Prostate gland (tissue), 2 donors: ENCODE measurements around the gene MAML2. TPM values are rescaled to one million over a fixed set of nuclear protein-coding genes. Genes with fewer than 3 reads are reported as not detected.

Experiments used
- DNase-seq: peaks from one replicate; pipeline ENCODE4 v3.0.0-alpha.2; 2019; ENCODE audit warnings: low spot score
- H3K27ac ChIP-seq, 2 donors: fragments of 200-600 bp; sonication (generic); 2 replicates each; pipeline ENCODE4 v1.5.1; 2017 to 2019
- H3K27me3 ChIP-seq: fragments of 200-600 bp; sonication (generic); replicated peaks from 2 replicates; pipeline ENCODE4 v1.5.1; 2019; ENCODE audit not compliant: insufficient read depth
- H3K36me3 ChIP-seq, 2 donors: fragments of 200-600 bp; sonication (generic); 1 replicate in 1 of 2; 2 replicates in 1 of 2; pipeline versions ENCODE4 v1.5.1 to v1.8.1; 2017 to 2019
- H3K4me1 ChIP-seq: fragments of 200-600 bp; sonication (generic); replicated peaks from 2 replicates; pipeline ENCODE4 v1.5.1; 2019
- H3K4me3 ChIP-seq, 2 donors: fragments of 200-600 bp; sonication (generic); 2 replicates each; pipeline ENCODE4 v1.5.1; 2017 to 2019
- H3K9me3 ChIP-seq: fragments of 200-600 bp; sonication (generic); 2 replicates; pipeline ENCODE4 v1.5.1; 2017
- POLR2A ChIP-seq: fragments of 450-650 bp; IDR thresholded peaks from one replicate; pipeline ENCODE4 v1.6.1; 2016; ENCODE audit warnings: antibody characterized with exemption, mild to moderate bottlenecking
- POLR2AphosphoS5 ChIP-seq: sonication (generic); formaldehyde crosslinking; IDR thresholded peaks from one replicate; pipeline ENCODE4 v1.6.1; 2017; ENCODE audit warnings: antibody characterized with exemption
- WGBS: methylation state at CpG from one replicate; pipeline ENCODE4 v1.1.5; 2018; 5-methylcytosine and 5-hydroxymethylcytosine counted together
- intact Hi-C: fragments of 100-400 bp; cut with DNase I; formaldehyde crosslinking; loops from one replicate; pipeline ENCODE4 v1.14.2; 2022
- total RNA-seq, 2 donors: library from RNA; depleted of rRNA; stranded (reverse); fragments of >200 nt; gene quantifications; one replicate each; pipeline ENCODE4 v1.1.0, GENCODE V29; 2016
- TF ChIP-seq, protein P1 (sequence below), 4 experiments: fragments of 200-600 bp in 2 of 4; fragments of 450-650 bp in 2 of 4; sonication (generic) in 2 of 4; IDR thresholded peaks; 1 replicate in 3 of 4; 2 replicates in 1 of 4; pipeline ENCODE4 v1.5.1; 2016 to 2019; ENCODE audit warnings: antibody characterized with exemption in 4 of 4, mild to moderate bottlenecking in 2 of 4, moderate library complexity in 2 of 4

Gene MAML2
- total RNA-seq, 2 donors from 2014 or later, result 28.9 to 30.4 TPM

DNA sequence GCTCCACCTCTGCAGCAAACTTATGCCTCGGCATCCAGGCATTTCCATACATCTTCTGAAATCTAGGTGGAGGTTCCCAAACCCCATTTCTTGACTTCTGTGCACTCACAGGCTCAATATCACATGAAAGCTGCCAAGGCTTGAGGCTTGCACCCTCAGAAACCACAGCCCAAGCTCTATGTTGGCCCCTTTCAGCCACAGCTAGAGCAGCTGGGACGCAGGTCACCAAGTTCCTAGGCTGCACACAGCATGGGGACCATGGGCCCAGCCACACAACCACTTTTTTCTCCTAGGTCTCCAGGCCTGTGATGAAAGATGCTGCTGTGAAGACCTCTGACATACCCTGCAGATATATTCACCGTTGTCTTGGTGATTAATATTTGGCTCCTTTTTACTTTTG, 394.4 kb downstream of the MAML2 start:
- H3K27me3 ChIP-seq, result no peaks in the 10 kb centered on the region
- DNase-seq, result no peak
- no peaks in the 10 kb centered on the region for H3K9me3 ChIP-seq
- no peak for TF ChIP-seq POLR2AphosphoS5
- no peak for TF ChIP-seq POLR2A
- H3K36me3 ChIP-seq, result no peaks in the 10 kb centered on the region
- intact Hi-C loops, result no loop called here
- no peaks in the 10 kb centered on the region for H3K4me1 ChIP-seq
- H3K27ac ChIP-seq, result no peak overlapping the region
- 92% methylated on average over 3 of the region's 3 CpGs for WGBS
- no peak overlapping the region for H3K4me3 ChIP-seq

DNA sequence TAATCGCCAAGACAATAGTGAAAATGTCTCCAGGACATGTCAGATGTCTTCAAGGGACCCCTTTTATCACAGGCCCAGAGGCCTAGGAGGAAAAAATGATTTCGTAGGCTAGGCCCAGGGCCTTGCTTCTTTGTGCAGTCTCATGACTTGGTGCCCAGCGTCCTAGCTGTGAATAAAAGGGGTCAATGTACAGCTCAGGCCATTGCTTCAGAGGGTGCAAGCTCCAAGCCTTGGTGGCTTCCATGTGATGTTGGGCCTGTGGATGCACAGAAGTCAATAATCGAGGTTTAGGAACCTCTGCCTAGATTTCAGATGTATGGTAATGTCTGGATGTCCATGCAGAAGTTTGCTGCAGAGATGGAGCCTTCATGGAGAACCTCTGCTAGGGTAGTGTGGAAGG, 398.4 kb downstream of the MAML2 start:
- no peaks in the 10 kb centered on the region for H3K36me3 ChIP-seq
- no peak overlapping the region for H3K4me3 ChIP-seq
- WGBS, result 90% methylated on average over 4 of the region's 4 CpGs
- H3K27ac ChIP-seq, result no peak overlapping the region
- no peaks in the 10 kb centered on the region for H3K4me1 ChIP-seq
- no peak for TF ChIP-seq POLR2AphosphoS5
- TF ChIP-seq, protein P1, sequence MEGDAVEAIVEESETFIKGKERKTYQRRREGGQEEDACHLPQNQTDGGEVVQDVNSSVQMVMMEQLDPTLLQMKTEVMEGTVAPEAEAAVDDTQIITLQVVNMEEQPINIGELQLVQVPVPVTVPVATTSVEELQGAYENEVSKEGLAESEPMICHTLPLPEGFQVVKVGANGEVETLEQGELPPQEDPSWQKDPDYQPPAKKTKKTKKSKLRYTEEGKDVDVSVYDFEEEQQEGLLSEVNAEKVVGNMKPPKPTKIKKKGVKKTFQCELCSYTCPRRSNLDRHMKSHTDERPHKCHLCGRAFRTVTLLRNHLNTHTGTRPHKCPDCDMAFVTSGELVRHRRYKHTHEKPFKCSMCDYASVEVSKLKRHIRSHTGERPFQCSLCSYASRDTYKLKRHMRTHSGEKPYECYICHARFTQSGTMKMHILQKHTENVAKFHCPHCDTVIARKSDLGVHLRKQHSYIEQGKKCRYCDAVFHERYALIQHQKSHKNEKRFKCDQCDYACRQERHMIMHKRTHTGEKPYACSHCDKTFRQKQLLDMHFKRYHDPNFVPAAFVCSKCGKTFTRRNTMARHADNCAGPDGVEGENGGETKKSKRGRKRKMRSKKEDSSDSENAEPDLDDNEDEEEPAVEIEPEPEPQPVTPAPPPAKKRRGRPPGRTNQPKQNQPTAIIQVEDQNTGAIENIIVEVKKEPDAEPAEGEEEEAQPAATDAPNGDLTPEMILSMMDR (IDR thresholded peaks at IDR 0.05), result no peak
- no peak for TF ChIP-seq POLR2A
- intact Hi-C loops, result no loop called here
- no peaks in the 10 kb centered on the region for H3K9me3 ChIP-seq
- no peaks in the 10 kb centered on the region for H3K27me3 ChIP-seq
- no peak for DNase-seq

DNA sequence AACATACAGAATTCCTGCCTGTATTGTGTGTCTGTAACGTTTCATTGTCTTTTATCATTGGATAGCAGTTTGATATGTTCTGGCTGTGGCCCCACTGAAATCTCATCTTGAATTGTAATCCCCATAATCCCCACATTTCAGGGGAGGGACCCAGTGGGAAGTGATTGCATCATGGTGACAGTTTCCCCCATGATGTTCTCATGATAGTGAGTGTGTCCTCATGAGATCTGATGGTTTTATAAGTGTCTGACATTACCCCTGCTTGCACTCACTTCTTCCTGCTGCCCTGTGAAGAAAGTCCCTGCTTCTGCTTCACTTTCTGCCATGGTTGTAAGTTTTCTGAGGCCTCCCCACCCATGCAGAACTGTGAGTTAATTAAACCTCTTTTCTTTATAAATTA, 399.4 kb downstream of the MAML2 start:
- Histone ChIP-seq H3K36me3 (no peaks in the 10 kb centered on the region), H3K4me3 (no peak overlapping the region), H3K27me3 (no peaks in the 10 kb centered on the region), H3K9me3 (no peaks in the 10 kb centered on the region), H3K4me1 (no peaks in the 10 kb centered on the region), H3K27ac (no peak overlapping the region)
- intact Hi-C loops, result no loop called here
- DNase-seq, result no peak
- 58% methylated on average over 1 of the region's 1 CpG for WGBS
- TF ChIP-seq POLR2A, result no peak
- TF ChIP-seq POLR2AphosphoS5, result no peak
- TF ChIP-seq, protein P1 (IDR thresholded peaks at IDR 0.05), result no peak

DNA sequence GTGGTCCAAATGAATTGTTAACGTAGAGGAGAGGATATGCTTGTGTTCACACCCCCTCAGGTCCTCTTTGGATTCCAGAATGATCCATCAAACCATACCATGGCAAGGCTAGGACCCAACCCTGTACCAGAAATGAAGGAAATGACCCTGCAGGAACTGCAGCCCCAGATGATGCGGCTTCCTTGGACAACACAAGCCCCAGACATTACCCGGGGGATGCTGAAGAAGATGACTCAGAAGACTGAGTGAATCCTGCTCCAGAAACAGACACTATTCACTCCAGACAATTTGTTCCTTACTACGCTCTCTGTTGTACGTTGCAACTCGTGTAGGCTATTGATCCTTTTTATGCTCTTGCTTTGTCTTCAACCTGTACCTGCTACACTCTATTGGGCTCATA, 403.9 kb downstream of the MAML2 start:
- H3K4me1 ChIP-seq, result no peaks in the 10 kb centered on the region
- no peak for DNase-seq
- no peaks in the 10 kb centered on the region for H3K9me3 ChIP-seq
- H3K27ac ChIP-seq, result no peak overlapping the region
- WGBS, result 97% methylated on average over 6 of the region's 6 CpGs
- H3K36me3 ChIP-seq, result no peaks in the 10 kb centered on the region
- intact Hi-C loops, result no loop called here
- H3K27me3 ChIP-seq, result no peaks in the 10 kb centered on the region
- TF ChIP-seq POLR2A (no peak), POLR2AphosphoS5 (no peak)
- TF ChIP-seq, protein P1 (IDR thresholded peaks at IDR 0.05), result no peak
- H3K4me3 ChIP-seq, result no peak overlapping the region

DNA sequence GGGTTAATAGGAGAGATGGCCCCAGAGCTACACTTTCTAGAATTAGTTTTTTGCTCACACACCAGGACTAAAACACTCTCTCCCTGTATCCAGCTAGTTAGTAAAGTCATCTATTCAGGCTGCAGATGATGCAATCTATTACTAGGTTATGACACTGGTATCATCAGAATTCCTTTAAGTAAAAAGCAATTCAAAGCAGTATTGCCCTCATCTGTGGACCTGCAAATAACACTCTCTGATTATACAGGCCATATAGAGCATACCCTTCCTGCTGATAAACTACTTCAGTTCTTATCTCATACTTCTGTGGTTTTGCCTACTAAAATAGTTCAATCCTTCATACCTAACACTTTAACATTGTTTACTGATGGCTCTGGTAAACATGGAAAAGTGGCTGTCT, 405.6 kb downstream of the MAML2 start:
- H3K36me3 ChIP-seq, result no peaks in the 10 kb centered on the region
- no peaks in the 10 kb centered on the region for H3K27me3 ChIP-seq
- TF ChIP-seq, protein P1 (IDR thresholded peaks at IDR 0.05), result no peak
- TF ChIP-seq POLR2AphosphoS5, result no peak
- TF ChIP-seq POLR2A, result no peak
- no peak overlapping the region for H3K27ac ChIP-seq
- H3K4me1 ChIP-seq, result no peaks in the 10 kb centered on the region
- H3K9me3 ChIP-seq, result no peaks in the 10 kb centered on the region
- intact Hi-C loops, result no loop called here
- H3K4me3 ChIP-seq, result no peak overlapping the region
- no peak for DNase-seq
